ENCODE measurements around the gene CLSTN2.

The CLSTN2 gene

GRCh38 chr3:140499114-140499757, 564.3 kb downstream of the CLSTN2 start:
- Mint-ChIP-seq H3K36me3 (ENCODE audit: low read depth) (no peaks in the 10 kb centered on the region), H3K4me3 (no peak overlapping the region), H3K27me3 (ENCODE audit: low read depth) (peaks cover 10% of the 10 kb centered on the region), H3K27ac (no peak overlapping the region), H3K9me3 (no peaks in the 10 kb centered on the region), H3K4me1 (ENCODE audit: low read depth) (no peaks in the 10 kb centered on the region)

GRCh38 chr3:140500473-140500872, 565.5 kb downstream of the CLSTN2 start:
- Mint-ChIP-seq H3K4me1 (ENCODE audit: low read depth) (no peaks in the 10 kb centered on the region), H3K4me3 (no peak overlapping the region), H3K27ac (no peak overlapping the region), H3K27me3 (ENCODE audit: low read depth) (peaks cover 10% of the 10 kb centered on the region), H3K36me3 (ENCODE audit: low read depth) (no peaks in the 10 kb centered on the region), H3K9me3 (no peaks in the 10 kb centered on the region)

GRCh38 chr3:140501061-140501769, 566.2 kb downstream of the CLSTN2 start:
- no peaks in the 10 kb centered on the region for H3K4me1 Mint-ChIP-seq (ENCODE audit: low read depth)
- peaks cover 7% of the 10 kb centered on the region for H3K27me3 Mint-ChIP-seq (ENCODE audit: low read depth)
- no peaks in the 10 kb centered on the region for H3K9me3 Mint-ChIP-seq
- H3K4me3 Mint-ChIP-seq = no peak overlapping the region
- no peaks in the 10 kb centered on the region for H3K36me3 Mint-ChIP-seq (ENCODE audit: low read depth)
- H3K27ac Mint-ChIP-seq = no peak overlapping the region

- H3K27ac Mint-ChIP-seq = no peak overlapping the region
- H3K4me3 Mint-ChIP-seq = no peak overlapping the region
- H3K36me3 Mint-ChIP-seq (ENCODE audit: low read depth) = no peaks in the 10 kb centered on the region
- no peaks in the 10 kb centered on the region for H3K4me1 Mint-ChIP-seq (ENCODE audit: low read depth)
- peaks cover 4% of the 10 kb centered on the region for H3K27me3 Mint-ChIP-seq (ENCODE audit: low read depth)
- no peaks in the 10 kb centered on the region for H3K9me3 Mint-ChIP-seq
Observed at GRCh38 chr3:140501770-140502364, 566.9 kb downstream of the CLSTN2 start.

- Mint-ChIP-seq H3K27me3 (ENCODE audit: low read depth) (peaks cover 6% of the 10 kb centered on the region), H3K4me3 (no peak overlapping the region), H3K4me1 (ENCODE audit: low read depth) (no peaks in the 10 kb centered on the region), H3K36me3 (ENCODE audit: low read depth) (no peaks in the 10 kb centered on the region), H3K27ac (no peak overlapping the region), H3K9me3 (no peaks in the 10 kb centered on the region)
Observed at GRCh38 chr3:140505213-140505612, 570.2 kb downstream of the CLSTN2 start.

- peaks cover 13% of the 10 kb centered on the region for H3K27me3 Mint-ChIP-seq (ENCODE audit: low read depth)
- H3K27ac Mint-ChIP-seq = no peak overlapping the region
- H3K4me1 Mint-ChIP-seq (ENCODE audit: low read depth) = no peaks in the 10 kb centered on the region
- no peaks in the 10 kb centered on the region for H3K9me3 Mint-ChIP-seq
- H3K36me3 Mint-ChIP-seq (ENCODE audit: low read depth) = no peaks in the 10 kb centered on the region
- no peak overlapping the region for H3K4me3 Mint-ChIP-seq
Observed at GRCh38 chr3:140505876-140506275, 570.9 kb downstream of the CLSTN2 start.

- H3K4me3 Mint-ChIP-seq = no peak overlapping the region
- no peaks in the 10 kb centered on the region for H3K9me3 Mint-ChIP-seq
- no peaks in the 10 kb centered on the region for H3K4me1 Mint-ChIP-seq (ENCODE audit: low read depth)
- H3K27ac Mint-ChIP-seq = no peak overlapping the region
- peaks cover 11% of the 10 kb centered on the region for H3K27me3 Mint-ChIP-seq (ENCODE audit: low read depth)
- H3K36me3 Mint-ChIP-seq (ENCODE audit: low read depth) = no peaks in the 10 kb centered on the region
Observed at GRCh38 chr3:140508550-140508949, 573.6 kb downstream of the CLSTN2 start.

GRCh38 chr3:140509534-140509933, 574.5 kb downstream of the CLSTN2 start:
- H3K27ac Mint-ChIP-seq = no peak overlapping the region
- H3K36me3 Mint-ChIP-seq (ENCODE audit: low read depth) = no peaks in the 10 kb centered on the region
- H3K27me3 Mint-ChIP-seq (ENCODE audit: low read depth) = peaks cover 11% of the 10 kb centered on the region
- no peaks in the 10 kb centered on the region for H3K9me3 Mint-ChIP-seq
- no peak overlapping the region for H3K4me3 Mint-ChIP-seq
- no peaks in the 10 kb centered on the region for H3K4me1 Mint-ChIP-seq (ENCODE audit: low read depth)

GRCh38 chr3:140510303-140510861, 575.4 kb downstream of the CLSTN2 start:
- Mint-ChIP-seq H3K27ac (no peak overlapping the region), H3K4me1 (ENCODE audit: low read depth) (no peaks in the 10 kb centered on the region), H3K4me3 (no peak overlapping the region), H3K36me3 (ENCODE audit: low read depth) (no peaks in the 10 kb centered on the region), H3K9me3 (no peaks in the 10 kb centered on the region), H3K27me3 (ENCODE audit: low read depth) (peaks cover 11% of the 10 kb centered on the region)

- H3K27me3 Mint-ChIP-seq (ENCODE audit: low read depth) = no peaks in the 10 kb centered on the region
- no peak overlapping the region for H3K27ac Mint-ChIP-seq
- no peak overlapping the region for H3K4me3 Mint-ChIP-seq
- no peaks in the 10 kb centered on the region for H3K36me3 Mint-ChIP-seq (ENCODE audit: low read depth)
- peaks cover 19% of the 10 kb centered on the region for H3K9me3 Mint-ChIP-seq
- H3K4me1 Mint-ChIP-seq (ENCODE audit: low read depth) = no peaks in the 10 kb centered on the region
Observed at GRCh38 chr3:140521751-140522445, 586.9 kb downstream of the CLSTN2 start.

GRCh38 chr3:140522653-140523380, 587.8 kb downstream of the CLSTN2 start:
- no peak overlapping the region for H3K27ac Mint-ChIP-seq
- no peak overlapping the region for H3K4me3 Mint-ChIP-seq
- peaks cover 19% of the 10 kb centered on the region for H3K9me3 Mint-ChIP-seq

GRCh38 chr3:140523600-140523999, 588.6 kb downstream of the CLSTN2 start:
- Mint-ChIP-seq H3K27ac (no peak overlapping the region), H3K4me1 (ENCODE audit: low read depth) (no peaks in the 10 kb centered on the region), H3K9me3 (peaks cover 14% of the 10 kb centered on the region), H3K36me3 (ENCODE audit: low read depth) (no peaks in the 10 kb centered on the region), H3K4me3 (no peak overlapping the region), H3K27me3 (ENCODE audit: low read depth) (no peaks in the 10 kb centered on the region)

More at GRCh38 chr3:140522653-140523380, 587.8 kb downstream of the CLSTN2 start:
- H3K27me3 Mint-ChIP-seq (ENCODE audit: low read depth) = no peaks in the 10 kb centered on the region
- H3K4me1 Mint-ChIP-seq (ENCODE audit: low read depth) = no peaks in the 10 kb centered on the region
- H3K36me3 Mint-ChIP-seq (ENCODE audit: low read depth) = no peaks in the 10 kb centered on the region

- Mint-ChIP-seq H3K4me1 (ENCODE audit: low read depth) (no peaks in the 10 kb centered on the region), H3K9me3 (peaks cover 4% of the 10 kb centered on the region), H3K27me3 (ENCODE audit: low read depth) (no peaks in the 10 kb centered on the region), H3K27ac (no peak overlapping the region), H3K36me3 (ENCODE audit: low read depth) (no peaks in the 10 kb centered on the region), H3K4me3 (no peak overlapping the region)
Observed at GRCh38 chr3:140527156-140527555, 592.2 kb downstream of the CLSTN2 start.

- no peaks in the 10 kb centered on the region for H3K36me3 Mint-ChIP-seq (ENCODE audit: low read depth)
- H3K4me1 Mint-ChIP-seq (ENCODE audit: low read depth) = no peaks in the 10 kb centered on the region
- H3K9me3 Mint-ChIP-seq = no peaks in the 10 kb centered on the region
- no peaks in the 10 kb centered on the region for H3K27me3 Mint-ChIP-seq (ENCODE audit: low read depth)
- no peak overlapping the region for H3K27ac Mint-ChIP-seq
- H3K4me3 Mint-ChIP-seq = no peak overlapping the region
Observed at GRCh38 chr3:140529096-140529495, 594.1 kb downstream of the CLSTN2 start.
